ENCODE data around the gene SAMD3. TPM values are rescaled to one million over a fixed set of nuclear protein-coding genes. Genes with fewer than 3 reads are reported as not detected.
"Not testable (repeated sequence)": the region's sequence is repeated elsewhere in the genome, so short reads cannot be mapped to it uniquely, and the experiment has no call there.

The SAMD3 gene
- total RNA-seq, 1 experiment from 2014 or later: 7.5 TPM

DNA sequence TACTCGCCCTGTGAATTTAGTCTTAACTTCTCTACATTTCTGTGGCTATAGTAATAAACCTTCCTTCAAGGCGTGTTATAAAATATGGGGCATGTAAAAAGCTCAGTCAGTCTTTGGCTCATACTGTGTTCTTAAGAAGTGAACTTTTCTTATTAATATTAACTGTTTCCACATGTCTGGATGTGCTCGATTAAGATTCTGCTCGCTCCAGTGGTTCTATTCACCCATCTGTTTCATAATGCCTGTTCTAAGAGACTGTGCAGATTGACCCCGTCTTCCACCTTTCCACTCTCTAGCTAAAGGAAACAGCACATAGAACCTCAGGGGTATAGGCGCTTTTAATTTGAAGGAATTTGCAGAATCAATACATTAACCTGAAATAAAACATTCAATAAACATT lies 104.5 kb downstream of the SAMD3 start:
- CTCF ChIA-PET: no interaction called here
- no TSS peak for BruUV-seq (replicated peaks)
- no peak for TF ChIP-seq CBX3 (IDR thresholded peaks at IDR 0.05; ENCODE audit: low read depth)
- no peak for TF ChIP-seq POLR2AphosphoS5 (IDR thresholded peaks at IDR 0.05; ENCODE audit: low read depth, low read length)
- RAD21 ChIA-PET (ENCODE audit: low non-redundant PET in 1 of 2, low total read pairs in 2 of 2, uncharacterized antibody in 2 of 2, unreplicated experiment in 2 of 2): no interaction called here
- intact Hi-C loops (cut with micrococcal nuclease): no loop called here
- DNase-seq (ENCODE audit: low read depth, low spot score) (no peak), ATAC-seq (no peak)
- POLR2A ChIA-PET: no interaction called here
- H3K27ac ChIP-seq (ENCODE audit: low read depth, low read length): no peak overlapping the region
- no peaks in the 10 kb centered on the region for H4K20me1 ChIP-seq (ENCODE audit: insufficient read depth)
- H2AFZ ChIP-seq (ENCODE audit: low read depth, low read length, poor library complexity, severe bottlenecking): no peak overlapping the region
- no peaks in the 10 kb centered on the region for H3K27me3 ChIP-seq (ENCODE audit: insufficient read depth, low read length)
- no peaks in the 10 kb centered on the region for H3K4me1 ChIP-seq (ENCODE audit: control insufficient read depth in 1 of 2, insufficient read depth in 2 of 2, low read length in 2 of 2)
- no peak overlapping the region for H3K4me2 ChIP-seq (ENCODE audit: low read length)
- H3K9me3 ChIP-seq (ENCODE audit: control insufficient read depth in 1 of 2, insufficient read depth in 1 of 2, low read depth in 1 of 2, low read length in 2 of 2): no peaks in the 10 kb centered on the region
- no peak overlapping the region for H3K9ac ChIP-seq (ENCODE audit: low read length)
- no peak overlapping the region for H3K4me3 ChIP-seq (replicated peaks in 1 of 2; ENCODE audit: low read depth in 1 of 2, low read length in 2 of 2)
- H3K79me2 ChIP-seq (ENCODE audit: insufficient read depth, low read length): no peaks in the 10 kb centered on the region
- peaks cover 0 to 5% of the 10 kb centered on the region in 2 experiments; a peak in 1 of 4 replicates for H3K36me3 ChIP-seq (ENCODE audit: control insufficient read depth in 1 of 2, insufficient read depth in 2 of 2, low read length in 2 of 2)
- no peaks in the 10 kb centered on the region for H3K9me2 ChIP-seq (ENCODE audit: insufficient read depth)

DNA sequence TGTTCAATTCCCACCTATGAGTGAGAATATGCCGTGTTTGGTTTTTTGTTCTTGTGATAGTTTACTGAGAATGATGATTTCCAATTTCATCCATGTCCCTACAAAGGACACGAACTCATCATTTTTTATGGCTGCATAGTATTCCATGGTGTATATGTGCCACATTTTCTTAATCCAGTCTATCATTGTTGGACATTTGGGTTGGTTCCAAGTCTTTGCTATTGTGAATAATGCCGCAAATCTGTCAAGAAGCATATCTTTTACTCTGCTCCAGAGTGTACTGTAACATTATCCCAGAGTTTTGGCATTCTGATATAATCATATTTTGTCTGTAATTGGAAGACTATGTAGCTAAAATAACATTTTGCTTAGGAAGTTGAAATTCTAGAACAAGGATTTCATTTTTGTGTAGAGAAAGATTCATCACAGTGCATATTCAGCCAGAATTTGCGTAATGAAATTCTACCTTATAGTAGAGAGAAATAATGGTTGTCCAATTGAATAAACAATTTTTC lies 105.5 kb downstream of the SAMD3 start:
- H2AFZ ChIP-seq (ENCODE audit: low read depth, low read length, poor library complexity, severe bottlenecking); H3K36me3 ChIP-seq (ENCODE audit: control insufficient read depth in 1 of 2, insufficient read depth in 2 of 2, low read length in 2 of 2); POLR2A ChIA-PET; H3K4me2 ChIP-seq (ENCODE audit: low read length); RAD21 ChIA-PET (ENCODE audit: low non-redundant PET in 1 of 2, low total read pairs in 2 of 2, uncharacterized antibody in 2 of 2, unreplicated experiment in 2 of 2); H3K9me2 ChIP-seq (ENCODE audit: insufficient read depth); H3K4me3 ChIP-seq (replicated peaks in 1 of 2; ENCODE audit: low read depth in 1 of 2, low read length in 2 of 2); ATAC-seq; BruUV-seq (replicated peaks); H3K27me3 ChIP-seq (ENCODE audit: insufficient read depth, low read length); H3K4me1 ChIP-seq (ENCODE audit: control insufficient read depth in 1 of 2, insufficient read depth in 2 of 2, low read length in 2 of 2); H3K79me2 ChIP-seq (ENCODE audit: insufficient read depth, low read length); H4K20me1 ChIP-seq (ENCODE audit: insufficient read depth); CTCF ChIA-PET; H3K9me3 ChIP-seq (ENCODE audit: control insufficient read depth in 1 of 2, insufficient read depth in 1 of 2, low read depth in 1 of 2, low read length in 2 of 2); intact Hi-C loops (cut with micrococcal nuclease); DNase-seq (ENCODE audit: low read depth, low spot score); H3K27ac ChIP-seq (ENCODE audit: low read depth, low read length); H3K9ac ChIP-seq (ENCODE audit: low read length): not testable (repeated sequence)

GRCh38 chr6:130116273-130116672 lies 106.5 kb downstream of the SAMD3 start:
- ATAC-seq (no peak), DNase-seq (ENCODE audit: low read depth, low spot score) (no peak)
- Histone ChIP-seq H4K20me1 (ENCODE audit: insufficient read depth) (no peaks in the 10 kb centered on the region), H3K4me3 (replicated peaks in 1 of 2; ENCODE audit: low read depth in 1 of 2, low read length in 2 of 2) (no peak overlapping the region), H3K27me3 (ENCODE audit: insufficient read depth, low read length) (no peaks in the 10 kb centered on the region), H3K79me2 (ENCODE audit: insufficient read depth, low read length) (no peaks in the 10 kb centered on the region), H3K9me3 (ENCODE audit: control insufficient read depth in 1 of 2, insufficient read depth in 1 of 2, low read depth in 1 of 2, low read length in 2 of 2) (no peaks in the 10 kb centered on the region), H2AFZ (ENCODE audit: low read depth, low read length, poor library complexity, severe bottlenecking) (no peak overlapping the region), H3K9me2 (ENCODE audit: insufficient read depth) (no peaks in the 10 kb centered on the region), H3K9ac (ENCODE audit: low read length) (no peak overlapping the region), H3K36me3 (ENCODE audit: control insufficient read depth in 1 of 2, insufficient read depth in 2 of 2, low read length in 2 of 2) (peaks cover 0 to 4% of the 10 kb centered on the region in 2 experiments; a peak in 1 of 4 replicates), H3K27ac (ENCODE audit: low read depth, low read length) (no peak overlapping the region), H3K4me1 (ENCODE audit: control insufficient read depth in 1 of 2, insufficient read depth in 2 of 2, low read length in 2 of 2) (no peaks in the 10 kb centered on the region), H3K4me2 (ENCODE audit: low read length) (no peak overlapping the region)
- ChIA-PET RAD21 (ENCODE audit: low non-redundant PET in 1 of 2, low total read pairs in 2 of 2, uncharacterized antibody in 2 of 2, unreplicated experiment in 2 of 2) (no interaction called here), POLR2A (no interaction called here), CTCF (no interaction called here)
- intact Hi-C loops (cut with micrococcal nuclease): no loop called here
- BruUV-seq (replicated peaks): no TSS peak
- TF ChIP-seq SIN3A (IDR thresholded peaks at IDR 0.05; ENCODE audit: low read depth): no peak
- TF ChIP-seq POLR2AphosphoS5 (IDR thresholded peaks at IDR 0.05; ENCODE audit: low read depth, low read length): no peak
- no peak for TF ChIP-seq SP1 (IDR thresholded peaks at IDR 0.05; ENCODE audit: low read depth)
- TF ChIP-seq JUND (IDR thresholded peaks at IDR 0.05): no peak
- TF ChIP-seq TCF7L2 (IDR thresholded peaks at IDR 0.05; ENCODE audit: borderline replicate concordance, extremely low read depth, insufficient read depth, insufficient read length): no peak
- no peak for TF ChIP-seq MAX (IDR thresholded peaks at IDR 0.05)
- no peak for TF ChIP-seq EGR1 (IDR thresholded peaks at IDR 0.05; ENCODE audit: low read depth)
- TF ChIP-seq, protein P1, sequence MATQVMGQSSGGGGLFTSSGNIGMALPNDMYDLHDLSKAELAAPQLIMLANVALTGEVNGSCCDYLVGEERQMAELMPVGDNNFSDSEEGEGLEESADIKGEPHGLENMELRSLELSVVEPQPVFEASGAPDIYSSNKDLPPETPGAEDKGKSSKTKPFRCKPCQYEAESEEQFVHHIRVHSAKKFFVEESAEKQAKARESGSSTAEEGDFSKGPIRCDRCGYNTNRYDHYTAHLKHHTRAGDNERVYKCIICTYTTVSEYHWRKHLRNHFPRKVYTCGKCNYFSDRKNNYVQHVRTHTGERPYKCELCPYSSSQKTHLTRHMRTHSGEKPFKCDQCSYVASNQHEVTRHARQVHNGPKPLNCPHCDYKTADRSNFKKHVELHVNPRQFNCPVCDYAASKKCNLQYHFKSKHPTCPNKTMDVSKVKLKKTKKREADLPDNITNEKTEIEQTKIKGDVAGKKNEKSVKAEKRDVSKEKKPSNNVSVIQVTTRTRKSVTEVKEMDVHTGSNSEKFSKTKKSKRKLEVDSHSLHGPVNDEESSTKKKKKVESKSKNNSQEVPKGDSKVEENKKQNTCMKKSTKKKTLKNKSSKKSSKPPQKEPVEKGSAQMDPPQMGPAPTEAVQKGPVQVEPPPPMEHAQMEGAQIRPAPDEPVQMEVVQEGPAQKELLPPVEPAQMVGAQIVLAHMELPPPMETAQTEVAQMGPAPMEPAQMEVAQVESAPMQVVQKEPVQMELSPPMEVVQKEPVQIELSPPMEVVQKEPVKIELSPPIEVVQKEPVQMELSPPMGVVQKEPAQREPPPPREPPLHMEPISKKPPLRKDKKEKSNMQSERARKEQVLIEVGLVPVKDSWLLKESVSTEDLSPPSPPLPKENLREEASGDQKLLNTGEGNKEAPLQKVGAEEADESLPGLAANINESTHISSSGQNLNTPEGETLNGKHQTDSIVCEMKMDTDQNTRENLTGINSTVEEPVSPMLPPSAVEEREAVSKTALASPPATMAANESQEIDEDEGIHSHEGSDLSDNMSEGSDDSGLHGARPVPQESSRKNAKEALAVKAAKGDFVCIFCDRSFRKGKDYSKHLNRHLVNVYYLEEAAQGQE (IDR thresholded peaks at IDR 0.05; ENCODE audit: low read depth): no peak

Data from HCT116 (cell line).